Mammary epithelial cell (primary cell): ENCODE measurements around the gene TM4SF1.

Experiments used
- EZH2 ChIP-seq: IDR thresholded peaks from 2 replicates; pipeline ENCODE4 v1.6.1; 2012; ENCODE audit warnings: low read length, inconsistent platforms, borderline replicate concordance
- TF ChIP-seq, protein P1 (sequence below), 2 donors: IDR thresholded peaks in 1 of 2; conservative IDR thresholded peaks in 1 of 2; 2 replicates each; pipeline ENCODE4 v1.5.1; 2011 to 2012; ENCODE audit warnings: inconsistent platforms in 2 of 2, low read length in 2 of 2, mild to moderate bottlenecking in 2 of 2, control low read depth in 1 of 2, low read depth in 1 of 2; ENCODE audit not compliant: insufficient read depth in 1 of 2; ENCODE audit errors: extremely low read depth in 1 of 2

GRCh38 chr3:149374793-149375500 is 2.5 kb downstream of the TM4SF1 start:
- TF ChIP-seq EZH2: no peak
- TF ChIP-seq, protein P1, sequence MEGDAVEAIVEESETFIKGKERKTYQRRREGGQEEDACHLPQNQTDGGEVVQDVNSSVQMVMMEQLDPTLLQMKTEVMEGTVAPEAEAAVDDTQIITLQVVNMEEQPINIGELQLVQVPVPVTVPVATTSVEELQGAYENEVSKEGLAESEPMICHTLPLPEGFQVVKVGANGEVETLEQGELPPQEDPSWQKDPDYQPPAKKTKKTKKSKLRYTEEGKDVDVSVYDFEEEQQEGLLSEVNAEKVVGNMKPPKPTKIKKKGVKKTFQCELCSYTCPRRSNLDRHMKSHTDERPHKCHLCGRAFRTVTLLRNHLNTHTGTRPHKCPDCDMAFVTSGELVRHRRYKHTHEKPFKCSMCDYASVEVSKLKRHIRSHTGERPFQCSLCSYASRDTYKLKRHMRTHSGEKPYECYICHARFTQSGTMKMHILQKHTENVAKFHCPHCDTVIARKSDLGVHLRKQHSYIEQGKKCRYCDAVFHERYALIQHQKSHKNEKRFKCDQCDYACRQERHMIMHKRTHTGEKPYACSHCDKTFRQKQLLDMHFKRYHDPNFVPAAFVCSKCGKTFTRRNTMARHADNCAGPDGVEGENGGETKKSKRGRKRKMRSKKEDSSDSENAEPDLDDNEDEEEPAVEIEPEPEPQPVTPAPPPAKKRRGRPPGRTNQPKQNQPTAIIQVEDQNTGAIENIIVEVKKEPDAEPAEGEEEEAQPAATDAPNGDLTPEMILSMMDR (conservative IDR thresholded peaks at IDR 0.05 in 1 of 2, IDR thresholded peaks at IDR 0.05 in 1 of 2; ENCODE audit: extremely low read depth in 1 of 2, insufficient read depth in 1 of 2, low read depth in 1 of 2, low read length in 2 of 2): no peak
